Measurements from ENCODE around the gene TMPRSS11E. TPM values are rescaled to one million over a fixed set of nuclear protein-coding genes. Genes with fewer than 3 reads are reported as not detected.
A peak's percentile ranks its signal among the peaks of the same experiment; 100 is the strongest.
"Not testable (repeated sequence)": the region's sequence is repeated elsewhere in the genome, so short reads cannot be mapped to it uniquely, and the experiment has no call there.

Gene TMPRSS11E
- total RNA-seq, 1 donor from 2014 or later: not detected

DNA sequence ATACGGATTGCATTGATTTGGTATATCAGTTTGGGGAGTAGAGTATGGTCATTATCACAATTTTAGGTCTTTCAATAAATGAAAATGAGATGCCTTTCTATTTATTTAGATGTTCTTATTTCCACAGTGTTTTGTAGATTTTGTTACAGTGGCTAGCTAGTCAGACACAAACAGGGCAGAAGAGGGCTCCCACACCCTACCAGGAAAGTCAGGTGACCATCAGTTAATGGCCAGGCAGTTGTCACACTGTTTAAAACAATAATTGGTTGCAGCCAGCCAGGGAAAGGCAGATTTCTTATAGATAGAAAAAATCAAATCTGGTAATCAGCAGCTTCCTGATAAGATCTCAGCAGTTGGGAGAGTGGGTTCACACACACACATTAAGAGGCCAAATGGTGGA, 71.6 kb downstream of the TMPRSS11E start:
- TF ChIP-seq, protein P1, sequence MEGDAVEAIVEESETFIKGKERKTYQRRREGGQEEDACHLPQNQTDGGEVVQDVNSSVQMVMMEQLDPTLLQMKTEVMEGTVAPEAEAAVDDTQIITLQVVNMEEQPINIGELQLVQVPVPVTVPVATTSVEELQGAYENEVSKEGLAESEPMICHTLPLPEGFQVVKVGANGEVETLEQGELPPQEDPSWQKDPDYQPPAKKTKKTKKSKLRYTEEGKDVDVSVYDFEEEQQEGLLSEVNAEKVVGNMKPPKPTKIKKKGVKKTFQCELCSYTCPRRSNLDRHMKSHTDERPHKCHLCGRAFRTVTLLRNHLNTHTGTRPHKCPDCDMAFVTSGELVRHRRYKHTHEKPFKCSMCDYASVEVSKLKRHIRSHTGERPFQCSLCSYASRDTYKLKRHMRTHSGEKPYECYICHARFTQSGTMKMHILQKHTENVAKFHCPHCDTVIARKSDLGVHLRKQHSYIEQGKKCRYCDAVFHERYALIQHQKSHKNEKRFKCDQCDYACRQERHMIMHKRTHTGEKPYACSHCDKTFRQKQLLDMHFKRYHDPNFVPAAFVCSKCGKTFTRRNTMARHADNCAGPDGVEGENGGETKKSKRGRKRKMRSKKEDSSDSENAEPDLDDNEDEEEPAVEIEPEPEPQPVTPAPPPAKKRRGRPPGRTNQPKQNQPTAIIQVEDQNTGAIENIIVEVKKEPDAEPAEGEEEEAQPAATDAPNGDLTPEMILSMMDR (IDR thresholded peaks at IDR 0.05; ENCODE audit: partially characterized antibody, unreplicated experiment): no peak
- H3K36me3 Mint-ChIP-seq (ENCODE audit: unreplicated experiment): no peaks in the 10 kb centered on the region
- H3K4me3 Mint-ChIP-seq (ENCODE audit: unreplicated experiment): peak overlapping the region; percentile 0
- H3K27me3 Mint-ChIP-seq (ENCODE audit: unreplicated experiment): no peaks in the 10 kb centered on the region
- peaks cover 7% of the 10 kb centered on the region for H3K4me1 Mint-ChIP-seq (ENCODE audit: low read depth, unreplicated experiment)
- DNase-seq: no peak
- no peaks in the 10 kb centered on the region for H3K9me3 Mint-ChIP-seq (ENCODE audit: unreplicated experiment)
- H3K27ac Mint-ChIP-seq (ENCODE audit: unreplicated experiment): peak overlapping the region; percentile 16

DNA sequence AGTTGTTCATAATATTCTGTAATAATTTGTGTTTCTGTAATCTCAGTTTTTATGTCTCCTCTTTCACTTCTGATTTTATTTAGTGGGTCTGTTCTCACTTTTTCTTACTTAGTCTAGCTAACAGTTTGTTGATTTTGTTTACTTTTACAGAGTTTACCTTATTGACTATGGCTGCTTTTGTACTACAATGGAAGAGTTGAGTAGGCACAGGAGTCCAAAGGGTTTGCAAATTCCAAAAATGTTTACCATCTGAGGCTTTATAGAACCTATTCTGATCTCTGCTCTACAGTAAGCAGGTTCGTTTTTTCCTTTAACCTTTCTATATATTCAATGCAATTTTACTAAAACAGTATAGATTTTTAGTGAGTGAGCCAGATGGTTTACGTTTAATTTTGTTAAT, 73.7 kb downstream of the TMPRSS11E start:
- no peak overlapping the region for H3K4me3 Mint-ChIP-seq (ENCODE audit: unreplicated experiment)
- H3K27me3 Mint-ChIP-seq (ENCODE audit: unreplicated experiment): no peaks in the 10 kb centered on the region
- TF ChIP-seq, protein P1 (IDR thresholded peaks at IDR 0.05; ENCODE audit: partially characterized antibody, unreplicated experiment): no peak
- no peaks in the 10 kb centered on the region for H3K9me3 Mint-ChIP-seq (ENCODE audit: unreplicated experiment)
- H3K4me1 Mint-ChIP-seq (ENCODE audit: low read depth, unreplicated experiment): peaks cover 7% of the 10 kb centered on the region
- H3K36me3 Mint-ChIP-seq (ENCODE audit: unreplicated experiment): no peaks in the 10 kb centered on the region
- no peak overlapping the region for H3K27ac Mint-ChIP-seq (ENCODE audit: unreplicated experiment)
- DNase-seq: no peak

DNA sequence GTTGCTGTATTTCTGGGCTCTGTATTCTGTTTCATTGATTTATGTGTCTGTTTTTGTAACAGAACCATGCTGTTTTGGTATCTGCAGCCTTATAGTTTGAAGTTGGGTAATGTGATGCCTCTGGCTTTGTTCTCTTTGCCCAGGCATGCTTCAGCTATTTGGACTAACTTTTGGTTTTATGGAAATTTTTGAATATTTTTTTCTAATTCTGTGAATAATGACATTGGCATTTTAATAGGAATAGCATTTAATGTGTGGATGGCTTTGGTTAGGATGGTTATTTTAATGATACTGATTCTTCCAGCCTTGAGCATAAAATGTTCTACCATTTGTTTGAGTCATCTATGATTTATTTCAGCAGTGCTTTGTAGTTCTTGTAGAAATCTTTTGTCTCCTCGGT, 75.0 kb downstream of the TMPRSS11E start:
- H3K27me3 Mint-ChIP-seq (ENCODE audit: unreplicated experiment); H3K4me3 Mint-ChIP-seq (ENCODE audit: unreplicated experiment); H3K36me3 Mint-ChIP-seq (ENCODE audit: unreplicated experiment); H3K9me3 Mint-ChIP-seq (ENCODE audit: unreplicated experiment); DNase-seq; H3K4me1 Mint-ChIP-seq (ENCODE audit: low read depth, unreplicated experiment); H3K27ac Mint-ChIP-seq (ENCODE audit: unreplicated experiment): not testable (repeated sequence)

DNA sequence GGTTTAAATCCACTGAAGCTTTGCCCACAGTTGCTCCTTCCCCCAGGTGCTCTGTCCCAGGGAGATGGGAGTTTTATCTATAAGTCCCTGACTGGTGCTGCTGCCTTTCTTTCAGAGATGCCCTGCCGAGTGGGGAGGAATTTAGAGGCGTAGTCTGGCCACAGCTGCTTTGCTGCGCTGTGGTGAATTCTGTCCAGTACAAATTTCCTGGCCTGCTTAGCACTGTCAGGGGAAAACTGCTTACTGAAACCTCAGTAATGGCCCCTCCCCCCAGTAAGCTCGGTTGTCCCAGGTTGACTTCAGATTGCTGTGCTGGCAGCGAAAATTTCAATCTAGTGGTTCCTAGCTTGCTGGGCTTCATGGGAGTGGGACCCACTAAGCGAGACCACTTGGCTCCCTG, 88.7 kb downstream of the TMPRSS11E start:
- TF ChIP-seq, protein P1 (IDR thresholded peaks at IDR 0.05; ENCODE audit: partially characterized antibody, unreplicated experiment): no peak
- no peak for DNase-seq
- H3K4me3 Mint-ChIP-seq (ENCODE audit: unreplicated experiment): no peak overlapping the region
- H3K36me3 Mint-ChIP-seq (ENCODE audit: unreplicated experiment): no peaks in the 10 kb centered on the region
- H3K4me1 Mint-ChIP-seq (ENCODE audit: low read depth, unreplicated experiment): no peaks in the 10 kb centered on the region
- H3K9me3 Mint-ChIP-seq (ENCODE audit: unreplicated experiment): no peaks in the 10 kb centered on the region
- H3K27ac Mint-ChIP-seq (ENCODE audit: unreplicated experiment): no peak overlapping the region
- peaks cover 2% of the 10 kb centered on the region for H3K27me3 Mint-ChIP-seq (ENCODE audit: unreplicated experiment)

DNA sequence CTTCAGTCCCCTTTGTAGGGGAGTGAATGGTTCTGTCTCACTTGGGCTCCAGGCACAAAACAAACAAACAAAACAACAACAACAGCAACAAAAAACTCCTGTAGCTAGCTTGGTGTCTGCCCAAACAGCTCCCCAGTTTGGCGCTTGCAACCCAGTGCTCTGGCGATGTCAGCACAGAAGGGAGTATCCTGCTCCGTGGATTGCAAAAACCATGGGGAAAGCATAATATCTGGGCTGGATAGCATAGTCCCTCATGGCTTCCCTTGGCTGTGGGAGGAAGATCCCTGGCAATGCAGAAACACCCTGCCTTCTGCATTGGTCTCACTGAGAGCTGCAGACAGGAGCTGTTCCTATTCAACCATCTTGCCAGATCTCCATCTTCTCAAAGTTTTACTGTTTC, 89.1 kb downstream of the TMPRSS11E start:
- no peak overlapping the region for H3K4me3 Mint-ChIP-seq (ENCODE audit: unreplicated experiment)
- H3K36me3 Mint-ChIP-seq (ENCODE audit: unreplicated experiment): no peaks in the 10 kb centered on the region
- no peaks in the 10 kb centered on the region for H3K4me1 Mint-ChIP-seq (ENCODE audit: low read depth, unreplicated experiment)
- no peak overlapping the region for H3K27ac Mint-ChIP-seq (ENCODE audit: unreplicated experiment)
- no peaks in the 10 kb centered on the region for H3K9me3 Mint-ChIP-seq (ENCODE audit: unreplicated experiment)
- peaks cover 2% of the 10 kb centered on the region for H3K27me3 Mint-ChIP-seq (ENCODE audit: unreplicated experiment)
- DNase-seq: no peak
- TF ChIP-seq, protein P1 (IDR thresholded peaks at IDR 0.05; ENCODE audit: partially characterized antibody, unreplicated experiment): no peak

DNA sequence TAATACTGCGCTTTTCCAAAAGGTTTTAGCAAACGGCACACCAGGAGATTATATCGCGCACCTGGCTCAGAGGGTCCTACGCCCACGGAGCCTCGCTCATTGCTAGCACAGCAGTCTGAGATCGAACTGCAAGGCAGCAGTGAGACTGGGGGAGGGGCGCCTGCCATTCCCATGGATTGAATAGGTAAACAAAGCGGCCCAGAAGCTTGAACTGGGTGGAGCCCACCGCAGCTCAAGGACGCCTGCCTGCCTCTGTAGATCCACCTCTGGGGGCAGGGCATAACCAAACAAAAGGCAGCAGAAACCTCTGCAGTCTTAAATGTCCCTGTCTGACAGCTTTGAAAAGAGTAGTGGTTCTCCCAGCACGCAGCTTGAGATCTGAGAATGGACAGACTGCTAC, 95.5 kb downstream of the TMPRSS11E start:
- DNase-seq; H3K9me3 Mint-ChIP-seq (ENCODE audit: unreplicated experiment); H3K4me3 Mint-ChIP-seq (ENCODE audit: unreplicated experiment); H3K4me1 Mint-ChIP-seq (ENCODE audit: low read depth, unreplicated experiment); H3K36me3 Mint-ChIP-seq (ENCODE audit: unreplicated experiment); H3K27me3 Mint-ChIP-seq (ENCODE audit: unreplicated experiment); H3K27ac Mint-ChIP-seq (ENCODE audit: unreplicated experiment): not testable (repeated sequence)

Other genes starting within 250 kb of the TMPRSS11E start
- not detected for gene TMPRSS11B, start 201.8 kb upstream of the TMPRSS11E start, total RNA-seq (ENCODE audit: unreplicated experiment)
- gene YTHDC1, start 97.4 kb upstream of the TMPRSS11E start, total RNA-seq (ENCODE audit: unreplicated experiment): 114 TPM
- not detected for gene UGT2B17, start 128.9 kb downstream of the TMPRSS11E start, total RNA-seq (ENCODE audit: unreplicated experiment)
- gene UGT2B15, start 223.2 kb downstream of the TMPRSS11E start, total RNA-seq (ENCODE audit: unreplicated experiment): not detected